Mucosa of descending colon (tissue), 3 donors: ENCODE data around the gene LRP6. TPM values are rescaled to one million over a fixed set of nuclear protein-coding genes. Genes with fewer than 3 reads are reported as not detected.

ENCODE experiments used
- ATAC-seq: fragments of 200-7000 bp; cut with Tn5 transposase; one replicate; pipeline ENCODE4 v1.9.1; 2020; ENCODE audit warnings: mild to moderate bottlenecking, moderate library complexity
- DNase-seq, 3 donors: peaks; one replicate each; pipeline ENCODE4 v3.0.0-alpha.2; 2020
- H3K36me3 ChIP-seq: fragments of 200-600 bp; one replicate; pipeline ENCODE4 v1.8.0; 2021; ENCODE audit warnings: low read depth, mild to moderate bottlenecking
- H3K4me1 ChIP-seq: fragments of 200-600 bp; one replicate; pipeline ENCODE4 v1.8.0; 2021; ENCODE audit warnings: low read depth, mild to moderate bottlenecking
- H3K4me3 ChIP-seq: fragments of 200-600 bp; one replicate; pipeline ENCODE4 v1.8.0; 2021; ENCODE audit warnings: mild to moderate bottlenecking
- H3K9me3 ChIP-seq: fragments of 200-600 bp; one replicate; pipeline ENCODE4 v1.8.0; 2021; ENCODE audit warnings: mild to moderate bottlenecking
- CTCF ChIP-seq: fragments of 200-600 bp; IDR thresholded peaks from one replicate; pipeline ENCODE4 v1.8.0; 2022; ENCODE audit warnings: antibody characterized with exemption, mild to moderate bottlenecking
- intact Hi-C, 2 donors: fragments of 100-400 bp; cut with DNase I in 1 of 2; cut with micrococcal nuclease in 1 of 2; formaldehyde crosslinking; loops; one replicate each; pipeline versions ENCODE4 v1.11.0 to v1.11.1; 2022; cut with DNase I, micrococcal nuclease
- total RNA-seq, 3 donors: library from RNA; stranded (reverse); fragmentation: NEBNext Ultra II Directional in 2 of 3; extraction: Animal tissue kit (Norgen Biotek cat#: 25700) in 2 of 3; gene quantifications; one replicate each; pipeline versions ENCODE4 v1.2.1 to v1.2.4, GENCODE V29; 2021 to 2023
- donor health status: DM: no; HTN: no; CAD: no; lungs with moderate emphysema.
- donor health status: DM: no; HTN: no; CAD: no.
- donor health status: DM: no; HTN: yes; CAD: no.

LRP6 gene
- total RNA-seq, 3 donors from 2014 or later, result 32.2 to 57.2 (median 37.2) TPM

- Histone ChIP-seq H3K9me3 (no peaks in the 10 kb centered on the region), H3K4me1 (peaks cover 6% of the 10 kb centered on the region), H3K36me3 (no peaks in the 10 kb centered on the region), H3K4me3 (no peak overlapping the region)
- TF ChIP-seq CTCF, result no peak
- DNase-seq (no peak), ATAC-seq (no peak)
- intact Hi-C loops, result no loop called here
These were observed 60.0 kb downstream of the LRP6 start for GRCh38 chr12:12206776-12207388.

GRCh38 chr12:12202747-12203146, 64.1 kb downstream of the LRP6 start:
- no peaks in the 10 kb centered on the region for H3K4me1 ChIP-seq
- TF ChIP-seq CTCF, result no peak
- H3K36me3 ChIP-seq, result no peaks in the 10 kb centered on the region
- no peak overlapping the region for H3K4me3 ChIP-seq
- ATAC-seq (no peak), DNase-seq (no peak)
- intact Hi-C loops, result no loop called here
- peaks cover 4% of the 10 kb centered on the region for H3K9me3 ChIP-seq

GRCh38 chr12:12202105-12202504, 64.7 kb downstream of the LRP6 start:
- Histone ChIP-seq H3K4me1 (no peaks in the 10 kb centered on the region), H3K4me3 (no peak overlapping the region), H3K36me3 (no peaks in the 10 kb centered on the region), H3K9me3 (peaks cover 4% of the 10 kb centered on the region)
- TF ChIP-seq CTCF, result no peak
- DNase-seq, result no peak
- intact Hi-C loops, result no loop called here
- no peak for ATAC-seq

GRCh38 chr12:12201274-12201758, 65.5 kb downstream of the LRP6 start:
- Histone ChIP-seq H3K4me1 (no peaks in the 10 kb centered on the region), H3K4me3 (no peak overlapping the region), H3K36me3 (no peaks in the 10 kb centered on the region), H3K9me3 (peaks cover 4% of the 10 kb centered on the region)
- intact Hi-C loops, result no loop called here
- no peak for ATAC-seq
- no peak for TF ChIP-seq CTCF
- DNase-seq, result no peak

GRCh38 chr12:12200363-12200762, 66.5 kb downstream of the LRP6 start:
- no peaks in the 10 kb centered on the region for H3K36me3 ChIP-seq
- ATAC-seq, result no peak

More at GRCh38 chr12:12200363-12200762, 66.5 kb downstream of the LRP6 start:
- Histone ChIP-seq H3K9me3 (peaks cover 4% of the 10 kb centered on the region), H3K4me3 (no peak overlapping the region), H3K4me1 (no peaks in the 10 kb centered on the region)
- intact Hi-C loops, result no loop called here
- no peak for DNase-seq
- no peak for TF ChIP-seq CTCF
